Endothelial cell of umbilical vein (primary cell): ENCODE measurements around the gene SFT2D1. TPM values are rescaled to one million over a fixed set of nuclear protein-coding genes. Genes with fewer than 3 reads are reported as not detected.

Experiments
- BruUV-seq: library from RNA; stranded (reverse); fragments of 400-500 nt; replicated peaks from 2 replicates; lab custom pipeline; 2021; lab: Mats Ljungman, UMichigan
- CTCF ChIA-PET: fragments of 300-600, 350-600 bp; sonication (Branson Sonifier 250); formaldehyde crosslinking; loops from one replicate; lab custom pipeline; 2021; ENCODE audit warnings: antibody characterized with exemption, inconsistent platforms; lab: Charles Lee
- POLR2A ChIA-PET: fragments of 300-600, 350-600 bp; sonication (Branson Sonifier 250); formaldehyde crosslinking; loops from one replicate; lab custom pipeline; 2021; ENCODE audit warnings: antibody characterized with exemption, inconsistent platforms; lab: Charles Lee
- DNase-seq: peaks from one replicate; pipeline ENCODE4 v3.0.0-alpha.2; 2011; ENCODE audit warnings: low read depth, low spot score
- FAIRE-seq: peaks from 2 replicates; lab custom pipeline; 2011; peaks lifted over from hg19 to GRCh38; lab: Jason Lieb, UNC
- H2AFZ ChIP-seq: 2 replicates; pipeline ENCODE4 v1.6.0; 2012; ENCODE audit warnings: low read depth, low read length, control low read depth, inconsistent platforms
- H3K27ac ChIP-seq: 2 replicates; pipeline ENCODE4 v1.5.1; 2011; ENCODE audit warnings: low read depth, mild to moderate bottlenecking, control low read depth, low read length, moderate library complexity; ENCODE audit not compliant: insufficient read depth
- H3K27me3 ChIP-seq, 2 experiments: 2 replicates each; pipeline versions ENCODE4 v1.6.0 to v1.6.1; 2011; ENCODE audit warnings: low read length in 2 of 2, mixed read lengths in 1 of 2; ENCODE audit not compliant: control insufficient read depth in 2 of 2, insufficient read depth in 2 of 2
- H3K36me3 ChIP-seq, 2 experiments: 2 replicates in 1 of 2; 3 replicates in 1 of 2; pipeline ENCODE4 v1.5.1; 2011; ENCODE audit warnings: low read length in 2 of 2, mild to moderate bottlenecking in 1 of 2, moderate library complexity in 1 of 2; ENCODE audit not compliant: control insufficient read depth in 2 of 2, insufficient read depth in 2 of 2; ENCODE audit errors: extremely low read depth in 1 of 2
- H3K4me1 ChIP-seq: 3 replicates; pipeline ENCODE4 v1.5.1; 2011; ENCODE audit warnings: mild to moderate bottlenecking, low read length; ENCODE audit not compliant: control insufficient read depth, insufficient read depth; ENCODE audit errors: extremely low read depth
- H3K4me2 ChIP-seq: 2 replicates; pipeline ENCODE4 v1.6.1; 2011; ENCODE audit warnings: low read length, control low read depth, mixed read lengths; ENCODE audit not compliant: insufficient read depth
- H3K4me3 ChIP-seq, 3 experiments: fragments of 200-600 bp in 1 of 3; sonication (generic), shearing (Covaris generic) in 1 of 3; replicated peaks in 1 of 3; 2 replicates each; pipeline ENCODE4 v1.5.1; 2011 to 2016; ENCODE audit warnings: control low read depth in 3 of 3, low read length in 3 of 3, mild to moderate bottlenecking in 2 of 3, inconsistent platforms in 1 of 3, low read depth in 1 of 3, moderate library complexity in 1 of 3; ENCODE audit not compliant: insufficient read depth in 1 of 3
- H3K79me2 ChIP-seq: 2 replicates; pipeline ENCODE4 v1.6.0; 2012; ENCODE audit warnings: low read length, inconsistent platforms; ENCODE audit not compliant: control insufficient read depth, insufficient read depth
- H3K9ac ChIP-seq: replicated peaks from 2 replicates; pipeline ENCODE3; 2011; ENCODE audit warnings: low read length, control low read depth; ENCODE audit not compliant: insufficient read depth; ENCODE audit errors: extremely low read depth
- H3K9me1 ChIP-seq: replicated peaks from 3 replicates; pipeline ENCODE4 v1.6.0; 2011; ENCODE audit warnings: mild to moderate bottlenecking, low read length; ENCODE audit not compliant: control insufficient read depth, insufficient read depth; ENCODE audit errors: extremely low read depth
- H3K9me3 ChIP-seq: replicated peaks from 2 replicates; pipeline ENCODE4 v1.5.1; 2012; ENCODE audit warnings: low read length, inconsistent platforms; ENCODE audit not compliant: control insufficient read depth, insufficient read depth
- H4K20me1 ChIP-seq: replicated peaks from 2 replicates; pipeline ENCODE3; 2011; ENCODE audit warnings: mild to moderate bottlenecking, low read length; ENCODE audit not compliant: control insufficient read depth, insufficient read depth; ENCODE audit errors: extremely low read depth
- EZH2 ChIP-seq: IDR thresholded peaks from 2 replicates; pipeline ENCODE4 v1.6.1; 2012; ENCODE audit warnings: borderline replicate concordance, low read depth, mild to moderate bottlenecking, moderate library complexity, low read length, inconsistent platforms; ENCODE audit not compliant: severe bottlenecking
- FOS ChIP-seq: IDR thresholded peaks from 2 replicates; pipeline ENCODE4 v1.6.1; 2011; ENCODE audit warnings: mild to moderate bottlenecking, low read length, moderate library complexity, borderline replicate concordance; ENCODE audit not compliant: insufficient read depth
- GATA2 ChIP-seq: IDR thresholded peaks from 2 replicates; pipeline ENCODE4 v1.7.0; 2011; ENCODE audit warnings: low read depth, mild to moderate bottlenecking, moderate library complexity, mixed read lengths, low read length; ENCODE audit not compliant: insufficient read length, insufficient read depth
- JUN ChIP-seq: IDR thresholded peaks from 2 replicates; pipeline ENCODE4 v1.6.1; 2011; ENCODE audit warnings: borderline replicate concordance, low read depth; ENCODE audit not compliant: insufficient read length, insufficient read depth
- MYC ChIP-seq: IDR thresholded peaks from one replicate; pipeline ENCODE4 v1.6.1; 2011; ENCODE audit warnings: mild to moderate bottlenecking, low read depth, low read length
- dilution Hi-C: fragments of 300-500 bp; cut with MboI; formaldehyde crosslinking; loops from one replicate; pipeline ENCODE4 v1.15.0; 2019; ENCODE audit warnings: low sequenced_read_pairs; ENCODE audit not compliant: extremely low pct_ligation_motif_present
- intact Hi-C: fragments of 100-400 bp; cut with micrococcal nuclease; formaldehyde crosslinking; loops from one replicate; pipeline ENCODE4 v1.10.0; 2022
- polyA plus RNA-seq, 4 experiments: library from polyadenylated mRNA; depleted of rRNA in 3 of 4; stranded (reverse) in 3 of 4; unstranded in 1 of 4; fragments of >200 nt; gene quantifications; 2 replicates each; pipeline versions ENCODE4 v1.2.1 to v1.2.3, GENCODE V29; 2011 to 2012; ENCODE audit warnings: missing spikeins in 1 of 4
- total RNA-seq: library from RNA; stranded (reverse); gene quantifications from 2 replicates; pipeline ENCODE4 v1.2.3, GENCODE V29; 2021

Gene SFT2D1
- total and polyA plus RNA-seq, 2 donors (not counting 3 experiments of a cell fraction or from before 2014, with no cell fraction given): 22.9 to 30.6 TPM

DNA sequence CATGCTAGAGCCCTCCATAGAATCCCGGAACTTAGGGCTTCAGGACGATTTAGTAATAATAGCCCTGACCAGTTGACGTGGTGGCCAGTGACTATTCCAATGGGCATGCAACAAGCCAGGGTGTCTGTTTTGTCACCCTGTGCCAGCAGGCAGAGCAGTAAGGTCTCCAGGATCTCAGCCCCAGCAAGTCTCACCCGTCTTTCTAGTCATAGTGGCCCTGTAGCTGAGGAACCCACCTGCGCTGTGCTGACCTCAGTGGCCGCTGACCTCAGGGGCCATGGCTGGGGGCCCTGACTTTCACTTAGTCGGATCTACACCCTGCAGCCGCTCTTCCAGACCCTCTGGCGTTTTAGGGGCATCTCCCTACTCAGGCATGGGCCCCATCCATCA, 71.0 kb downstream of the SFT2D1 start:
- BruUV-seq: no TSS peak
- Histone ChIP-seq H3K9me3 (no peaks in the 10 kb centered on the region), H3K4me1 (no peaks in the 10 kb centered on the region), H2AFZ (no peak overlapping the region), H3K9me1 (no peaks in the 10 kb centered on the region), H3K27me3 (peaks cover 8 to 23% of the 10 kb centered on the region in 2 experiments), H3K4me3 (no peak overlapping the region), H3K79me2 (no peaks in the 10 kb centered on the region), H3K27ac (no peak overlapping the region), H4K20me1 (no peaks in the 10 kb centered on the region), H3K4me2 (no peak overlapping the region), H3K9ac (no peak overlapping the region), H3K36me3 (no peaks in the 10 kb centered on the region)
- DNase-seq (no peak), FAIRE-seq (no peak)
- POLR2A ChIA-PET: no interaction called here
- CTCF ChIA-PET: interaction anchor here (1.7 kb wide), 1 partner anchor 129 kb away, joined by 5 read pairs; no protein-coding TSS in a partner anchor
- intact Hi-C loops: loop anchor here (10.0 kb wide), 1 partner anchor 683 kb away; the partner anchor contains the start of gene RNASET2
- dilution Hi-C loops: no loop called here
- TF ChIP-seq GATA2 (no peak), FOS (no peak), JUN (no peak), MYC (no peak)

GRCh38 chr6:166270706-166271375, 71.5 kb downstream of the SFT2D1 start:
- H3K4me3 ChIP-seq: no peak overlapping the region
- CTCF ChIA-PET: interaction anchor here (1.7 kb wide), 1 partner anchor 130 kb away, joined by 5 read pairs; no protein-coding TSS in a partner anchor
- intact Hi-C loops (loop anchor here (10.0 kb wide), 1 partner anchor 684 kb away; the partner anchor contains the start of gene RNASET2), dilution Hi-C loops (no loop called here)
- no peaks in the 10 kb centered on the region for H3K9me1 ChIP-seq
- H3K27me3 ChIP-seq: peaks cover 8 to 23% of the 10 kb centered on the region in 2 experiments
- no peaks in the 10 kb centered on the region for H3K79me2 ChIP-seq
- POLR2A ChIA-PET: no interaction called here
- no peak overlapping the region for H3K27ac ChIP-seq
- no peak for TF ChIP-seq EZH2
- no peaks in the 10 kb centered on the region for H4K20me1 ChIP-seq
- no peak overlapping the region for H3K4me2 ChIP-seq
- no peak for DNase-seq
- H3K36me3 ChIP-seq: no peaks in the 10 kb centered on the region
- no peak overlapping the region for H2AFZ ChIP-seq
- H3K4me1 ChIP-seq: no peaks in the 10 kb centered on the region
- FAIRE-seq: no peak
- no peaks in the 10 kb centered on the region for H3K9me3 ChIP-seq
- BruUV-seq: no TSS peak
- no peak overlapping the region for H3K9ac ChIP-seq

Other genes with a start within 250 kb of the SFT2D1 start
- not detected in 2 replicates for gene TBXT, start 174.7 kb downstream of the SFT2D1 start, total RNA-seq
- not detected in 2 replicates for gene TBXT, start 174.7 kb downstream of the SFT2D1 start, polyA plus RNA-seq
- not detected in 2 replicates for gene PRR18, start 34.2 kb downstream of the SFT2D1 start, total RNA-seq
- not detected in 2 replicates for gene PRR18, start 34.2 kb downstream of the SFT2D1 start, polyA plus RNA-seq
- 17.5 and 22.9 TPM in 2 replicates for gene MPC1, start 40.4 kb upstream of the SFT2D1 start, total RNA-seq
- 11.2 and 15.5 TPM in 2 replicates for gene MPC1, start 40.4 kb upstream of the SFT2D1 start, polyA plus RNA-seq
- 4.0 and 5.3 TPM in 2 replicates for gene RAMACL, start 244.1 kb upstream of the SFT2D1 start, total RNA-seq
- gene RAMACL, start 244.1 kb upstream of the SFT2D1 start, polyA plus RNA-seq: 0.17 and 0.25 TPM in 2 replicates